ENCODE data around the gene NLGN1. TPM values are rescaled to one million over a fixed set of nuclear protein-coding genes. Genes with fewer than 3 reads are reported as not detected.

NLGN1 gene
- total RNA-seq, 3 donors from 2014 or later, result 0.43 to 14.3 (median 2.0) TPM

DNA sequence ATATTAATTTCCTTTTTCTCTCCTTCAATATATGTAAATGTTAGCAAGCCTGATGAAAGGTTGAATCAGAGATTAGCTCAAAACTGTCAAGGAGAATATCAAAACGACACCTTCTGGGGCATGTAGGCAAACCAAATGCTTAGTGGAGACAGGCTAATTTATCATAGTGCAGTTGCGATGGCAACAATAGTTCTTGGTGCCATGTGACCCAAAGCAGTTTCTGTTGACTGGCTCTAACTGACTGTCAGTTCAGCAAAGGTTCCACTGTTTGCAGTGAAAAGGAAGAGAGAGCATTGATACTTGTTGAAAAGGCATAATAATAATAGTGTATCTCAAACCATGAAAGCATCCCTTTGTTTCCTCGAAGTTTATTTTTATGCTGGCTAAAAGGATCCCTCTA lies 513.9 kb downstream of the NLGN1 start:
- intact Hi-C loops (cut with DNase I, micrococcal nuclease), result no loop called here

DNA sequence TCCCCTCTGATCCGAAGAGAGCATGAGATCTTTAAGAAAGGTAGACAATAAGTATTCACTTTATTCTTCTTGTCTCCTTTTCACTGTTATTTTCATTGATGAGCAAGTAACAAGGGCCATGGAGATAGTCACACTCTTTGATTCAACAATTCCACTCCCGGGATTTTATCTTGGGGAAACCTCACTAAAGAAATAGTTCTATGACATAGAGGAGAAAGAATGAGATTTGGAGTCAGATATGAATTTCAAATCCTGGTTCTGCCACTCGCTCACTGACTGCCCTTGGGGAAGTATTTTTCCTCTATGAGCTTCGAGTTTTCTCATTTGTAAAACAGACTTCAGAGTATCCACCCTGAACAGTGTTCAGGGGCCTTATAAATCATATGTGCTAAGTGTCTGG lies 514.6 kb downstream of the NLGN1 start:
- ATAC-seq, result no peak
- DNase-seq, result no peak
- H3K36me3 ChIP-seq (ENCODE audit: low read depth), result no peaks in the 10 kb centered on the region
- H3K4me1 ChIP-seq (ENCODE audit: low read depth), result no peaks in the 10 kb centered on the region
- no peaks in the 10 kb centered on the region for H3K9me3 ChIP-seq
- intact Hi-C loops (cut with DNase I, micrococcal nuclease), result no loop called here
- H3K4me3 ChIP-seq, result no peak overlapping the region
- TF ChIP-seq, protein P1, sequence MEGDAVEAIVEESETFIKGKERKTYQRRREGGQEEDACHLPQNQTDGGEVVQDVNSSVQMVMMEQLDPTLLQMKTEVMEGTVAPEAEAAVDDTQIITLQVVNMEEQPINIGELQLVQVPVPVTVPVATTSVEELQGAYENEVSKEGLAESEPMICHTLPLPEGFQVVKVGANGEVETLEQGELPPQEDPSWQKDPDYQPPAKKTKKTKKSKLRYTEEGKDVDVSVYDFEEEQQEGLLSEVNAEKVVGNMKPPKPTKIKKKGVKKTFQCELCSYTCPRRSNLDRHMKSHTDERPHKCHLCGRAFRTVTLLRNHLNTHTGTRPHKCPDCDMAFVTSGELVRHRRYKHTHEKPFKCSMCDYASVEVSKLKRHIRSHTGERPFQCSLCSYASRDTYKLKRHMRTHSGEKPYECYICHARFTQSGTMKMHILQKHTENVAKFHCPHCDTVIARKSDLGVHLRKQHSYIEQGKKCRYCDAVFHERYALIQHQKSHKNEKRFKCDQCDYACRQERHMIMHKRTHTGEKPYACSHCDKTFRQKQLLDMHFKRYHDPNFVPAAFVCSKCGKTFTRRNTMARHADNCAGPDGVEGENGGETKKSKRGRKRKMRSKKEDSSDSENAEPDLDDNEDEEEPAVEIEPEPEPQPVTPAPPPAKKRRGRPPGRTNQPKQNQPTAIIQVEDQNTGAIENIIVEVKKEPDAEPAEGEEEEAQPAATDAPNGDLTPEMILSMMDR (IDR thresholded peaks at IDR 0.05), result no peak

More for the DNA sequence above, 513.9 kb downstream of the NLGN1 start:
- TF ChIP-seq, protein P1 (IDR thresholded peaks at IDR 0.05), result no peak
- Histone ChIP-seq H3K36me3 (ENCODE audit: low read depth) (no peaks in the 10 kb centered on the region), H3K4me3 (no peak overlapping the region), H3K4me1 (ENCODE audit: low read depth) (no peaks in the 10 kb centered on the region), H3K9me3 (no peaks in the 10 kb centered on the region)
- ATAC-seq (no peak), DNase-seq (no peak)

GRCh38 chr3:173913397-173913796 lies 515.9 kb downstream of the NLGN1 start:
- H3K4me3 ChIP-seq, result no peak overlapping the region
- H3K36me3 ChIP-seq (ENCODE audit: low read depth), result no peaks in the 10 kb centered on the region
- no peak for DNase-seq
- TF ChIP-seq, protein P1 (IDR thresholded peaks at IDR 0.05), result no peak
- H3K4me1 ChIP-seq (ENCODE audit: low read depth), result no peaks in the 10 kb centered on the region
- no peak for ATAC-seq
- no peaks in the 10 kb centered on the region for H3K9me3 ChIP-seq
- intact Hi-C loops (cut with DNase I, micrococcal nuclease), result no loop called here

- Histone ChIP-seq H3K36me3 (ENCODE audit: low read depth) (no peaks in the 10 kb centered on the region), H3K4me3 (no peak overlapping the region), H3K4me1 (ENCODE audit: low read depth) (no peaks in the 10 kb centered on the region), H3K9me3 (no peaks in the 10 kb centered on the region)
- TF ChIP-seq, protein P1 (IDR thresholded peaks at IDR 0.05), result no peak
- DNase-seq (no peak), ATAC-seq (no peak)
- intact Hi-C loops (cut with DNase I, micrococcal nuclease), result no loop called here
Observed at GRCh38 chr3:173913974-173914421, 516.5 kb downstream of the NLGN1 start.

DNA sequence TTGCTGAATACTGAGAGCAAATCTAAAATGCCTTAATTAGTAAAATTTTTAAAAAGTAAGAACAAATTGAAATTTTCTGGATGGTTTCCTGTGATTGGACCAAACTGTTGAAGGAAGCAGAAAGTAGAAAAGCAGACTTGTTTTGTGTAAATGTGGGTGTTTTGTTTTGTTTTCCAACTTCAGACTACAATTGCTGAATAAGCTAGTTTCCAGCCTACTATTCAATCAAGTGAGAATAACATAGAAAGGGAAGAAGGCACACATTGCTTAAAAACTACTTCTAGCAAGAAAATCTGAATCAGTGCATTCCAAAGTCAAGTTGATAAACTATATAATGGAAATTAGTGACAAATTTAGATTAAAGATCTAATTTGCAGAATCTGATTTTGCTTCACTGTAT lies 519.3 kb downstream of the NLGN1 start:
- ATAC-seq (no peak), DNase-seq (no peak)
- intact Hi-C loops (cut with DNase I, micrococcal nuclease), result no loop called here
- Histone ChIP-seq H3K9me3 (no peaks in the 10 kb centered on the region), H3K36me3 (ENCODE audit: low read depth) (no peaks in the 10 kb centered on the region), H3K4me3 (no peak overlapping the region), H3K4me1 (ENCODE audit: low read depth) (no peaks in the 10 kb centered on the region)
- TF ChIP-seq, protein P1 (IDR thresholded peaks at IDR 0.05), result no peak

- Histone ChIP-seq H3K4me3 (no peak overlapping the region), H3K9me3 (no peaks in the 10 kb centered on the region), H3K36me3 (ENCODE audit: low read depth) (no peaks in the 10 kb centered on the region), H3K4me1 (ENCODE audit: low read depth) (no peaks in the 10 kb centered on the region)
- no peak for DNase-seq
- no peak for ATAC-seq
- TF ChIP-seq, protein P1 (IDR thresholded peaks at IDR 0.05), result no peak
- intact Hi-C loops (cut with DNase I, micrococcal nuclease), result no loop called here
Observed at GRCh38 chr3:173920386-173920785, 522.8 kb downstream of the NLGN1 start.
